ENCODE measurements around the gene CES5A. TPM values are rescaled to one million over a fixed set of nuclear protein-coding genes. Genes with fewer than 3 reads are reported as not detected.

The CES5A gene
- total and polyA plus RNA-seq, 2 of the 4 experiments (the other 2 are of a cell fraction): not detected

DNA sequence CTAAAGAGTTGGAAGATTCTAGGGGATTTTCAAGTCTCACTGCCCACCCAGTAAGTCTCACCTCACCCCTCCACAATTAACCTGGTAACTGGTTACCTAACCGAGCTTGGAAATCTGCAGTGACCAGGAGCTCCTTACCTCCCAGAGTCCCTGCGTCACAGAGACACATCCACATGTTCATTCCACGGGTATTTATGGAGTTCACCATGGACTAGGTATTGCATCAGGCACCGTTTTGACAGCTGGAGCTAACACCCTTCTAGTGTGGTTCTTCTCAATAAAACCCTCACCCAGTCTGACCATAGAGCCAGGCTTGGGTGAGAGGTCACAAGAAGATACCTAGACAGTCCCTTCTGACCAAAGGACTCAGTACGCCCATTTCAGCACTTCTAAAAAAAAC lies 2.1 kb downstream of the CES5A start:
- Histone ChIP-seq H4K5ac (ENCODE audit: low read depth, low read length) (no peak overlapping the region), H3K9me3 (ENCODE audit: control insufficient read depth, insufficient read depth, low read length) (no peaks in the 10 kb centered on the region), H2BK120ac (ENCODE audit: low read depth, low read length) (no peak overlapping the region), H3K27me3 (ENCODE audit: control insufficient read depth, insufficient read depth, low read length) (no peaks in the 10 kb centered on the region), H3K23ac (ENCODE audit: low read depth, low read length) (no peak overlapping the region), H3K4me1 (ENCODE audit: control insufficient read depth, insufficient read depth, low read length) (no peaks in the 10 kb centered on the region), H2AK9ac (replicated peaks; ENCODE audit: low read depth, low read length, poor library complexity) (no peak overlapping the region), H3K4me3 (ENCODE audit: insufficient read depth, low read depth, low read length) (no peak overlapping the region), H3K9me1 (ENCODE audit: insufficient read depth, low read length) (no peaks in the 10 kb centered on the region), H3K36me3 (ENCODE audit: control insufficient read depth, insufficient read depth, low read length) (no peaks in the 10 kb centered on the region), H4K8ac (ENCODE audit: low read depth in 2 of 2, low read length in 2 of 2) (no peak overlapping the region), H2AFZ (replicated peaks; ENCODE audit: low read length, poor library complexity) (no peak overlapping the region), H3K18ac (ENCODE audit: low read depth, low read length) (no peak overlapping the region), H2BK20ac (ENCODE audit: low read depth, low read length) (no peak overlapping the region), H3K9ac (ENCODE audit: low read depth, low read length) (no peak overlapping the region), H3K14ac (replicated peaks; ENCODE audit: low read depth, low read length) (no peak overlapping the region), H4K20me1 (ENCODE audit: insufficient read depth, low read length) (no peaks in the 10 kb centered on the region), H3K4me2 (ENCODE audit: low read depth, low read length) (no peak overlapping the region), H3K79me1 (ENCODE audit: low read depth in 1 of 2, low read length in 2 of 2) (no peaks in the 10 kb centered on the region), H3K4ac (ENCODE audit: low read depth, low read length) (no peak overlapping the region), H2BK15ac (ENCODE audit: low read depth, low read length) (no peak overlapping the region), H3K56ac (ENCODE audit: extremely low read depth, insufficient read depth, low read length) (no peak overlapping the region), H4K91ac (ENCODE audit: insufficient read depth, low read depth, low read length) (no peak overlapping the region), H2BK5ac (ENCODE audit: low read depth, low read length, poor library complexity, severe bottlenecking) (no peak overlapping the region), H2AK5ac (ENCODE audit: low read depth, low read length) (no peak overlapping the region), H3K27ac (ENCODE audit: insufficient read depth, low read length) (no peak overlapping the region)
- no peak for TF ChIP-seq BHLHE40 (IDR thresholded peaks at IDR 0.05; ENCODE audit: low read depth, low read length)
- TF ChIP-seq RAD21 (IDR thresholded peaks at IDR 0.05; ENCODE audit: low read length): no peak
- no peak for TF ChIP-seq FOS (IDR thresholded peaks at IDR 0.05; ENCODE audit: low read depth, low read length)
- no peak for TF ChIP-seq CHD1 (IDR thresholded peaks at IDR 0.05; ENCODE audit: low read depth, low read length)
- no peak for TF ChIP-seq MXI1 (IDR thresholded peaks at IDR 0.05; ENCODE audit: borderline replicate concordance, low read depth, low read length)
- TF ChIP-seq MAZ (IDR thresholded peaks at IDR 0.05; ENCODE audit: borderline replicate concordance, low read depth, low read length): no peak
- TF ChIP-seq RFX5 (IDR thresholded peaks at IDR 0.05; ENCODE audit: low read depth, low read length): no peak
- BruUV-seq (replicated peaks): no TSS peak
- WGBS, 2 experiments (ENCODE audit: extremely low coverage in 2 of 2, insufficient read length in 1 of 2): 20% methylated on average over 1 of the region's 5 CpGs; no CpG with 5 or more reads in 1 of the 2 experiments
- POLR2A ChIA-PET (ENCODE audit: unreplicated experiment): no interaction called here
- DNase-seq: no peak
- intact Hi-C loops (cut with micrococcal nuclease) (no loop called here), dilution Hi-C loops (cut with HindIII; ENCODE audit: low sequenced_read_pairs, unreplicated experiment) (no loop called here), in situ Hi-C loops (cut with MboI; ENCODE audit: low sequenced_read_pairs) (no loop called here)
- no peak for ATAC-seq (ENCODE audit: low read depth)
- CTCF ChIA-PET: no interaction called here

Measured in IMR-90 (cell line).